GM12872 (cell line): ENCODE results near the gene PLCB1.

ENCODE experiments used
- CTCF ChIP-seq: IDR thresholded peaks from 3 replicates; pipeline ENCODE4 v1.5.1; 2011; ENCODE audit warnings: low read depth, mild to moderate bottlenecking, low read length, moderate library complexity; ENCODE audit not compliant: insufficient read depth

PLCB1 gene

GRCh38 chr20:8306937-8307336, 174.9 kb downstream of the PLCB1 start:
- no peak for TF ChIP-seq CTCF

- TF ChIP-seq CTCF, result no peak
Measured at GRCh38 chr20:8309634-8310033, 177.6 kb downstream of the PLCB1 start.

- no peak for TF ChIP-seq CTCF
Measured at GRCh38 chr20:8310618-8311017, 178.6 kb downstream of the PLCB1 start.

- TF ChIP-seq CTCF, result no peak
Measured at GRCh38 chr20:8313073-8313472, 181.0 kb downstream of the PLCB1 start.

- no peak for TF ChIP-seq CTCF
Measured at GRCh38 chr20:8315639-8316573, 183.8 kb downstream of the PLCB1 start.

GRCh38 chr20:8317448-8317847, 185.4 kb downstream of the PLCB1 start:
- no peak for TF ChIP-seq CTCF

- TF ChIP-seq CTCF, result no peak
Measured at GRCh38 chr20:8318965-8319625, 187.0 kb downstream of the PLCB1 start.
